Heart left ventricle (tissue), 16 donors: ENCODE results near the gene CLEC4E. TPM values are rescaled to one million over a fixed set of nuclear protein-coding genes. Genes with fewer than 3 reads are reported as not detected.
"Not testable (repeated sequence)": the region's sequence is repeated elsewhere in the genome, so short reads cannot be mapped to it uniquely, and the experiment has no call there.

ENCODE experiments used
- ATAC-seq, 4 donors: fragments of 200-7000 bp; cut with Tn5 transposase; one replicate each; pipeline ENCODE4 v1.9.1; 2020 to 2022; ENCODE audit warnings: moderate library complexity in 4 of 4, mild to moderate bottlenecking in 3 of 4, moderate number of reproducible peaks in 1 of 4
- DNase-seq, 5 donors: peaks; one replicate each; pipeline ENCODE4 v3.0.0-alpha.2; 2020
- H3K27ac ChIP-seq, 12 donors: fragments of 200-600 bp; sonication (generic) in 4 of 12; one replicate each; pipeline versions ENCODE4 v1.5.0 to v1.8.0; 2016 to 2022; ENCODE audit warnings: mild to moderate bottlenecking in 2 of 12
- H3K27me3 ChIP-seq, 9 donors: fragments of 200-600 bp; sonication (generic) in 2 of 9; one replicate each; pipeline versions ENCODE4 v1.5.1 to v1.8.0; 2016 to 2022; ENCODE audit warnings: mild to moderate bottlenecking in 3 of 9
- H3K36me3 ChIP-seq, 9 donors: fragments of 200-600 bp; sonication (generic) in 2 of 9; one replicate each; pipeline versions ENCODE4 v1.5.0 to v1.8.0; 2018 to 2022; ENCODE audit warnings: mild to moderate bottlenecking in 2 of 9
- H3K4me1 ChIP-seq, 12 donors: fragments of 200-600 bp; sonication (generic) in 4 of 12; one replicate each; pipeline versions ENCODE4 v1.5.0 to v1.8.0; 2016 to 2022; ENCODE audit warnings: mild to moderate bottlenecking in 3 of 12
- H3K4me3 ChIP-seq, 12 donors: fragments of 200-600 bp; sonication (generic) in 4 of 12; one replicate each; pipeline versions ENCODE4 v1.5.0 to v1.8.0; 2017 to 2022; ENCODE audit warnings: mild to moderate bottlenecking in 9 of 12, moderate library complexity in 4 of 12
- H3K9me3 ChIP-seq, 12 donors: fragments of 200-600 bp; sonication (generic) in 4 of 12; one replicate each; pipeline versions ENCODE4 v1.5.0 to v1.8.0; 2016 to 2022; ENCODE audit warnings: mild to moderate bottlenecking in 1 of 12
- POLR2A ChIP-seq, 2 donors: fragments of 450-650 bp; IDR thresholded peaks; one replicate each; pipeline ENCODE4 v1.6.1; 2017; ENCODE audit warnings: antibody characterized with exemption in 2 of 2, mild to moderate bottlenecking in 2 of 2, moderate library complexity in 2 of 2
- WGBS, 4 donors: extraction: QIAGEN DNeasy Blood & Tissue Kit in 2 of 4; methylation state at CpG; one replicate each; pipeline versions ENCODE4 v1.1.5 to v1.1.7; 2013 to 2018; 5-methylcytosine and 5-hydroxymethylcytosine counted together
- intact Hi-C, 10 donors: fragments of 100-400 bp; cut with DNase I; formaldehyde crosslinking; loops; one replicate each; pipeline versions ENCODE4 v1.11.1 to v1.14.2; 2022
- long read RNA-seq, 3 donors: library from polyadenylated mRNA; unstranded; transcript quantifications; one replicate each; pipeline ENCODE4 v2.0.0, GENCODE V29; 2020 to 2021
- polyA plus RNA-seq, 2 donors: library from polyadenylated mRNA; stranded (reverse); fragments of 200-250 nt; gene quantifications; one replicate each; pipeline ENCODE4 v1.2.3, GENCODE V29; 2013
- total RNA-seq, 9 donors: library from RNA; depleted of rRNA in 2 of 9; stranded (reverse); fragments of >200 nt in 2 of 9; fragmentation: NEBNext Ultra II Directional in 3 of 9; extraction: Animal tissue kit (Norgen Biotek cat#: 25700) in 3 of 9; gene quantifications; one replicate each; pipeline versions ENCODE4 v1.1.0 to v1.2.4, GENCODE V29; 2016 to 2023
- TF ChIP-seq, protein P1 (sequence below), 12 donors: fragments of 200-600 bp; sonication (generic) in 4 of 12; IDR thresholded peaks; one replicate each; pipeline versions ENCODE4 v1.5.0 to v1.8.0; 2018 to 2022; ENCODE audit warnings: antibody characterized with exemption in 12 of 12, mild to moderate bottlenecking in 5 of 12
- donor health status: ischemic (EF 13 %, LVEDD 7.1; RV severe dilation, severe dysfunction).
- donor health status: healthy with polysubstance abuse.
- donor health status: DM: no; HTN: yes; CAD: no.
- donor health status: DM: no; HTN: no; CAD: no.
- donor health status: ischemic (EF 25% LVEDD 6.9; RV normal size, moderate dysfunction).
- donor health status: ischemic (EF 25% LVEDD 5.7; RV mildly dilated, moderate dysfunction).
- donor health status: healthy.
- donor health status: DM: yes; HTN: yes; CAD: no.
- donor health status: ischemic (EF 35%, LVEDD 5.7; RV mildly dilated, moderate dysfunction).
- donor health status: nonischemic (EF 11% LVEDD 7.7; RV severe dilation, severe dysfunction).
- donor health status: DM: yes; HTN: yes; CAD: no.
- donor health status: PGD.
- donor health status: ischemic (EF 29% LVEDD 5.4; RV normal size, mild dysfunction).
- donor health status: nonischemic (EF 23%, LVEDD 6.1; RV moderate dilation, normal function).

CLEC4E gene
- total RNA-seq (1 to 10 TPM in 4 of 9 donors, under 1 TPM in 5; 0.25 to 5.1 (median 0.76) TPM), polyA plus RNA-seq (1 to 10 TPM in 1 of 2 donors, under 1 TPM in 1; 0.72 to 1.3 TPM)
- long read RNA-seq, donor 1 = 0 reads
- long read RNA-seq, donor 2 = 0 reads
- long read RNA-seq, donor 3 = 0 reads

DNA sequence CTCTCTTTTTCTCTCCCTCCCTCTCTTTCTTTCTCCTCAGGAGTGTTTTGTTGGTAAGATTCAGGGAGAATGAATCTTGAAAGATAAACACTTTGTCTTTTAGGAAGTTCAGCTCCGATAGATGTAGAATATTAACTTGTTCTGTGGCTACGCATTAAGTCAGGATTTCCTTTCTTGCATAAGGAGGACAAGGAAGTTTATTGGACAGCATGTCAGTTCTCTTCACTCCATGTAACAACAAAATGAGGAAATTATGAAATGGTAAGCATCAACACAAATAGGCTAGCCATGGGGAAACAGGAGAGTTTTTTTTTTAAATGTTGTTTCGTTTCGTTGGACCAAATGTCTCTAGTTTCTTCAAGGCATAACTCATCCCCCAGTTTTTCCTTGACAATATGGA, at the start of gene CLEC4E:
Gene CLEC4E (minus strand): TSS at position 75 of the 400 bp plus-strand sequence. CDS start 108 bp downstream, outside the sequence.
- ATAC-seq = peak in 3 of 4 donors; percentile 43 to 86 (median 72)
- peak within 1 kb of the TSS in 1 of 12 donors; percentile 37 for H3K4me3 ChIP-seq
- intact Hi-C loops = loop anchor here in 7 of 10 donors (5.0 to 10.0 kb wide), 5 partner anchors 66 to 506 kb away; partner anchors contain the start of gene A2ML1 (in 1 of the 7)

DNA sequence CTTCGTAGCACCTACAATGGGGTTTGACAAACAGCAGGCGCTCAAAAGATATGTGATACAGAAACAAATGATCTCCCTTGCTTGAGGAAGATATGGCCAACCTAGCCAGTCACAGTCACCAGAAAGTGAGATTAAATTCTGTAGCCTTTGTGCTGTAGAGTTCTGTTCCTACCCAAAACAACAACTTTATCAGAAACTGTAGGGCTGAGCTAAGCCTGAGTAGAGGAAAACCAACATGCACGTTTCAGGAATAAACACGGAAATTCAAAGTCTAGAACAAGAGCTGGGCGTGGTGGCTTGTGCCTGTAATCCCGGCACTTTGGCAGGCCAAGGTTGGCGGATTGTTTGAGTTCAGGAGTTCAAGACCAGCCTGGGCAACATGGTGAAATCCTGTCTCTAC, 49.0 kb upstream of the CLEC4E start:
- Histone ChIP-seq H3K9me3 (no peaks in the 10 kb centered on the region), H3K27me3 (no peaks in the 10 kb centered on the region), H3K4me3 (no peak overlapping the region), H3K36me3 (no peaks in the 10 kb centered on the region), H3K27ac (no peak overlapping the region), H3K4me1 (peaks cover 0 to 4% (median 0%) of the 10 kb centered on the region in 12 donors)
- TF ChIP-seq, protein P1, sequence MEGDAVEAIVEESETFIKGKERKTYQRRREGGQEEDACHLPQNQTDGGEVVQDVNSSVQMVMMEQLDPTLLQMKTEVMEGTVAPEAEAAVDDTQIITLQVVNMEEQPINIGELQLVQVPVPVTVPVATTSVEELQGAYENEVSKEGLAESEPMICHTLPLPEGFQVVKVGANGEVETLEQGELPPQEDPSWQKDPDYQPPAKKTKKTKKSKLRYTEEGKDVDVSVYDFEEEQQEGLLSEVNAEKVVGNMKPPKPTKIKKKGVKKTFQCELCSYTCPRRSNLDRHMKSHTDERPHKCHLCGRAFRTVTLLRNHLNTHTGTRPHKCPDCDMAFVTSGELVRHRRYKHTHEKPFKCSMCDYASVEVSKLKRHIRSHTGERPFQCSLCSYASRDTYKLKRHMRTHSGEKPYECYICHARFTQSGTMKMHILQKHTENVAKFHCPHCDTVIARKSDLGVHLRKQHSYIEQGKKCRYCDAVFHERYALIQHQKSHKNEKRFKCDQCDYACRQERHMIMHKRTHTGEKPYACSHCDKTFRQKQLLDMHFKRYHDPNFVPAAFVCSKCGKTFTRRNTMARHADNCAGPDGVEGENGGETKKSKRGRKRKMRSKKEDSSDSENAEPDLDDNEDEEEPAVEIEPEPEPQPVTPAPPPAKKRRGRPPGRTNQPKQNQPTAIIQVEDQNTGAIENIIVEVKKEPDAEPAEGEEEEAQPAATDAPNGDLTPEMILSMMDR (IDR thresholded peaks at IDR 0.05) = no peak
- TF ChIP-seq POLR2A (IDR thresholded peaks at IDR 0.05) = no peak
- WGBS, 4 donors = 67 to 86% (median 77%) methylated on average over 7 of the region's 7 CpGs
- intact Hi-C loops = no loop called here
- DNase-seq (no peak), ATAC-seq (no peak)

More for the DNA sequence above, at the start of gene CLEC4E:
- not testable (repeated sequence) for H3K9me3 ChIP-seq, H3K36me3 ChIP-seq, DNase-seq, H3K4me1 ChIP-seq
- peaks cover 0 to 19% (median 0%) of the 10 kb centered on the region in 9 donors for H3K27me3 ChIP-seq
- H3K27ac ChIP-seq = peak within 1 kb of the TSS in 4 of 12 donors; percentile 10 to 75 (median 32)
- 55 to 71% (median 60%) methylated on average over 4 of the region's 4 CpGs for WGBS, 4 donors

DNA sequence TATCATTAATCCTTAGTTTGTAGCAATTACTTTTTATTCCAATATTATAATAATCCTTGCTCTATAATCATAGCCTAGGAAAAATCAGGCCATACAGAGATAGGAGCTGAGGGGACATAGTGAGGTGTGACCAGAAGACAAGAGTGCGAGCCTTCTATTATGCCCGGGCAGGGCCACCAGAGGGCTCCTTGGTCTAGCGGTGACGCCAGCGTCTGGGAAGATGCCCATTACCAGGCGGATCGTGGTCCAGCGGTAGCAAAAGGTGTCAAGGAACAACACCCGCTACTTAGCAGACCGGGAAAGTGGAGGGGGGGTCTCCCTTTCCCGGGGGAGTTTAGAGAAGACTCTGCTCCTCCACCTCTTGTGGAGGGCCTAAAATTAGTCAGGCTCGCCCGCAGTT, 43.8 kb upstream of the CLEC4E start:
- DNase-seq, H3K27me3 ChIP-seq, intact Hi-C loops, H3K4me3 ChIP-seq, H3K4me1 ChIP-seq, H3K9me3 ChIP-seq, ATAC-seq, H3K27ac ChIP-seq, H3K36me3 ChIP-seq: not testable (repeated sequence)
- WGBS, 4 donors = 88 to 96% (median 89%) methylated on average over 8 to 13 of the region's 13 CpGs

- TF ChIP-seq POLR2A (IDR thresholded peaks at IDR 0.05) = no peak
- TF ChIP-seq, protein P1 (IDR thresholded peaks at IDR 0.05) = no peak
- Histone ChIP-seq H3K4me1 (no peaks in the 10 kb centered on the region), H3K9me3 (no peaks in the 10 kb centered on the region), H3K36me3 (no peaks in the 10 kb centered on the region), H3K27me3 (no peaks in the 10 kb centered on the region), H3K27ac (no peak overlapping the region), H3K4me3 (no peak overlapping the region)
- DNase-seq (no peak), ATAC-seq (no peak)
- 60 to 71% (median 63%) methylated on average over 7 of the region's 7 CpGs for WGBS, 4 donors
- intact Hi-C loops = no loop called here
Measured at GRCh38 chr12:8584004-8584403, 43.3 kb upstream of the CLEC4E start.

DNA sequence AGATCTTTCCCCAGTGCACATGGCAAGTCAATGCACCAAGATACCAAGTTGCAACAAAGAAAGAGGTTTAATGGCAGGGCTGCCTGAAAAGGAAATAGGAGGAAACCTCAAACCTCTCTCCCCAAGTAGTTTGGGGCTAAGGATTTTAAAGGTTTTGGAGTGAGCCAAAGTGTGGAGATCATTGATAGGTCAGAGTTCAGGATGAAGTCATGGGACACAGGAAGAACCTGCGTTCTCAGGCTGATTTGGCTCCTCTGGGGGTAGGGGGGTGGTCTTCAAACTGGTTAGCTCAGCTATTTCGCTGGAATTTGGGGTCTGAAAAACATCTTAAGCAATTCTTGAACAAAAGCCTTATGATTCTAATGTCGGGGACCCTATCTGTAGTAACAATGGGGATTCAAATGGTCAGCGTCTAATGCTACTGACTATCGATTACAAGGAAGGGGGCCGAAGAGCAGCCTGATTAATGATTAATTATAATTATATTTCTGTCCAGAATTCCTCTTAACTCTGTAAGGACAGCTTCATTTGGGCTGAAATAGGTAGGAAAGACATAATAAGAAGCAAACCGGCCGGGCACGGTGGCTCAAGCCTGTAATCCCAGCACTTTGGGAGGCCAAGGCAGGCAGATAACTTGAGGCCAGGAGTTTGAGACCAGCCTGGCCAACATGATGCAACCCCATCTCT, 40.5 kb upstream of the CLEC4E start:
- Histone ChIP-seq H3K4me1 (no peaks in the 10 kb centered on the region), H3K27ac (no peak overlapping the region), H3K36me3 (no peaks in the 10 kb centered on the region), H3K4me3 (no peak overlapping the region), H3K9me3 (no peaks in the 10 kb centered on the region), H3K27me3 (no peaks in the 10 kb centered on the region)
- no peak for TF ChIP-seq POLR2A (IDR thresholded peaks at IDR 0.05)
- TF ChIP-seq, protein P1 (IDR thresholded peaks at IDR 0.05) = no peak
- WGBS, 4 donors = 70 to 75% (median 72%) methylated on average over 9 of the region's 9 CpGs
- DNase-seq (no peak), ATAC-seq (no peak)
- intact Hi-C loops = no loop called here
